HG03342 (cell line): ENCODE measurements around the gene DNMT3L.
"Not testable (repeated sequence)": the region's sequence is repeated elsewhere in the genome, so short reads cannot be mapped to it uniquely, and the experiment has no call there.

ENCODE experiments used
- ATAC-seq: cut with Tn5 transposase; IDR thresholded peaks from one replicate; pipeline ENCODE4 v1.9.1; 2021; ENCODE audit warnings: mild to moderate bottlenecking, moderate library complexity; ENCODE audit not compliant: unreplicated experiment

DNMT3L gene

DNA sequence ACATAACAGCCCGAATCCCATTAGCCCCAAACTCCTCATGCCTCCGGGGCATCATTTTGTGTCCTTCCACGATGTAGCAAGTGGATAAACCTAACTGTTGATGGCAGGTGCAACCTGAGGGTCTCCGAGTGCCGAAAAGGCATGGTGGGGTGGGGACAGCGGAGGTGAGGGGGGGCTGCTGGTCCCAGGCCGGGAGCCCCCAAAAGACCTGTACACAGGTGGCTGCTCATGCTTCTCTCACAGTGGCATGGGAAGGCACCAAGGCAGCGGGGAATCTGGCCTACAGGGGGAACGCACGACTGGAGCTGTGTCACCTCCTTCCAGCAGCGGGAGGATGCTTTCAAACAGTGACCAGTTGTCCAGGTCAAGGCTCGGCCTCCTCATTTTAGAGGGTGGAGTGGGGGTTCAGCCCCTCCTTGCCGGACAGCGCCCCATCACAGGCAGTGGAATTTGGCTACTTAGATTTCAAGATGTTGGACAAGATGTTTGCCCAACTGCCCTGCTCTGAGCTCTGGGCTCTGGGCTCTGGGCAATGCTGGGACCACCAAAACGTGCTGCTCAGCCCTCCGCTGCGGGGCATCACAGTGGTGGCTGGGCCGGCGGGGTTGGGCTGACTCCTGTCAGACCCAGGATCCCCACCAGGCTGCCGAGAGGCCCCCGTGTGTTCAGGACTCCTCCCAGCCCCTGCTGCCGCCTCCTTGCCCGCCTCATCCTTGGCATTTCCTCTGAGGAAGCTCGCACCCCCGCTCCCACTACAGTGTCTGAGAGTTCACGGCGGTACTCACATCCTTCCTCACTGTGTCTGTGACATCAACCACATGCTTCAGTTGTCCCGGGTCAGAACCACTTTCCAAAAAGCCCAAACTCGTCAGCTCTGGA, 7.6 kb downstream of the DNMT3L start:
- no peak for ATAC-seq

DNA sequence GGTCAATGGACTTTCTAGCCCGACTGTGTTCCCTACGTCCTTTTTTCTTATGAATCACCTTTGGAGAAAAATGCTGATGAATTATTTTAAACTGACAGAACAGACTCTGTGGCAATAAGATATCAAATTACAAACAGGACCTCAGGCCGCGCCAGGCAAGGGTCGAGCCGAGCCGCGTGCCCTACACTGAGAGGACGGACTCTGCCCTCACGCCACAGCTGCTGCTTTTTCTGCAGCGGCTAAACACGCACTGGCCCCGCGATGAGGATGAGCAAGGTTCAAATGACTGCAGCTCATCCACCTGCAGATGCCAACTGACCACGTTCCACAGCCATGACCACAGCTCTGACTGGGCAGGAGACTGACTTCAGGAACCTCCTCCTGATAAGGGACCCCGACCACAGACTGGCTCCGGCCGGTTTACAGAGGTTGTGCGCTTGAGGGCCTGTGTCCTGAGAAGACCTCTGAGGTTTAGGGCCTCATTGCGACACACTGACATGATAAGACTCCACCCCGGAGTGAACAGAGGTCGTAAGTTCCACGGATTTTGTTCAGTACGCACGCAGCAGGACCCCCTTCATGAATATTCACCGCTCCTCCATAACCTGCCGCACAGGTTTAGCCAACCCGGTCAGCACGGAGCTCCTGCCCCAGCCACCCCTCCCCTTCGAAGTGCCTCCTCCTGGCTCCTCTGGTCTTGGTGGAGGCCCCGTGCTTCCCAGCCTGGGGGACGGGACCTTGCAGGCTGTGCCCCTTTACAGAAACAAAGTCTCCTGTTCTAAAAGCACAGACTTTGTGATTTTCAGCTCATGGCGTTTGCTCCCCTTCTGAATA, 12.3 kb downstream of the DNMT3L start:
- not testable (repeated sequence) for ATAC-seq

DNA sequence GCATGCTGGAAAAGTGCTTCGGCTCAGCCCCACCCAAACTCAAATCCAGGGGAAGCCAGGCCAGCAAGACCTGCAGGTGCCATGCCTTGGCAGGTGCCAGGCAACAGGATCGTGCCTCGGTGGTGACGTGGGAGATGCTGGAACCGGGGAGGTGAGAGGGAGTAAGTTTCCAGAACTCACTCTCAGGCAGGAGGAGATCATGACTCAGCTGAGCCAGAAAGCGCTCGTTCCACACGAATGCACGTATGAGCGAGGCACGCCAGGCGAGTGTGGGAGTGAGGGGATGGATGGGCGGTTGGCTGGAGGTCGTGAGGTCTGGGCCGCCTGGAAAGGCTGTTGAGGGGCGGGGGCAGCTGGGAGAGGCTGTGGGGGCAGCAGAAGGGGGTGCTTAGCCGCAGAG, 13.8 kb downstream of the DNMT3L start:
- ATAC-seq, result not testable (repeated sequence)

- peak; percentile 56 for ATAC-seq
Observed at GRCh38 chr21:44243980-44244379, 17.7 kb downstream of the DNMT3L start.

DNA sequence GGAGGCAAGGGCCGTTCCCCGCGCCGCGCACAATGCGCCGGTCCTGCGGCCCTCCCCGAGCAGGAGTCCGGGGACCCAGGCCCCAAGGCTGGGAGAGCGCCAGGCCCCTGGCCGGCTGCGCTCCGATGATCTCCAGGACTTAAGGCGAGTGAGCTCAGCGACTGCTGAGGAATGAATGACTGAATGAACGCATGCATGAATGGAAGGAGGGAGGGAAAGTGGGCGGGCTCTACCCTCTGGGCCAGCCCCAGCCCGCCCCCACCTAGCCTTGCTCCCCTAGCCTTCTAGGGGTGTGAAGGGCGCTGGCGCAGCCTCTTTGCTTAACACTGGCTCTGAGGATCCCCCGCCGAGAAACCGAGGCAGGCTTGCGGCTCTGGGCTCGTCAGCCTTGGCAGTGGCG, 20.4 kb downstream of the DNMT3L start:
- peak; percentile 31 for ATAC-seq

DNA sequence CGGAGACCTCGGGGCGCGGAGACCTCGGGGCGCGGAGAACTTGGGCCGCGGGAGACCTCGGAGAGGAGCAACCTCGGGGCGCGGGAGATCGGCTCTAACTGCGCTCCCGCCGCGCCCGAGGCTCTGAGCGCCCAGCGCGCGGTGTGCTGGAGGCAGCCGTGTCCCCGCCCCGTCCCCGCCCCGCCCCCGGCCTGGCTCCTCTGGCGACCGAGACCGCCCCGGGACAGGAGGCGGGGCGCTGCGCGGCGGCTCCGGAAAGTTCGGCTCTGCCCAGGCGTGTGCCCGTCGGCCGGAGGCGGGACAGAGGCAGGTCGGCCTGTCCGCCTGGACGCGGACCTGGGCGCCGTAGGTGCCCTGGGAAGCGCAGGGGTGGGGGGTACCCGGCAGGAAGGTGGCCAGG, 20.9 kb downstream of the DNMT3L start, which contains the start of gene ICOSLG:
ICOSLG (minus strand) TSS at position 102 of the 400 bp plus-strand sequence. CDS start 126 bp downstream, outside the sequence.
- ATAC-seq, result peak; percentile 26

DNA sequence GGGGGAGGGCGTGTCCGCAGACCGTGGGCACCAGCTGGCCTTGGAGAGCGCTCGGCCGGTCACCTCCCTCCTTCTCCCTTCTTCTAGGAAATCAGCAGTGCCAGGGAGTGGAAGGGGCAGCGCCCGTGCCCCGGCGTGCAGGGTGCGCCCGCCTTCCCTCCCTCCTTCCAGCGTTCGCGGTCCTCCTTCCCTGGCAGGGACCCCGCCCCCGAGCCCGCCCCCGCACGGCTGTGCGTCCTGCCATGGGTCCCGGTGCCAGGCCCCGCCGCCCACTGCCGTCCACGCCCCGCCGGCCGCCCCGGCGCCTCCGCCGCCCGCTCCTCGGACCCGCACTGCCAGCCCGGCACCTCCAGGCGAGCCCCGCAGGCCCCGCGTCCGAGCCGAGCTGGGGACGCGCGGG, 21.3 kb downstream of the DNMT3L start:
- ATAC-seq, result not testable (repeated sequence)

DNA sequence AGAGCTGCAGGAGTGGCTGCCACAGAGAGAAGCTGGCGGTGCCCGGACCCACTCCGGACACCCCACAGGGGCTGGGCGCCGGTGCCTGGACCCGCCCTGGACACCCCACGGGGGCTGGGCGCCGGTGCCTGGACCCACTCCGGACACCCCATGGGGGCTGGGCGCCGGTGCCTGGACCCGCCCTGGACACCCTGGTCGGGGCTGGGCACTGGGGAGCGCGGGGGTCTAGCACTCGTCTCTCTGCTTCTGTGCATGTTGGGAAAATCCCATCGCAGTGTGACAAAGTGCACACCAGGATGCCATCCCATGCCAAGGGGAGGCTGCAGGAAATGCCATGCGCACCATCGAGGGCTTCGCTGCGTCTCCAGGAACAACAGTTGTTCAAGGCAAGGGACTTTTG, 32.1 kb downstream of the DNMT3L start:
- not testable (repeated sequence) for ATAC-seq

DNA sequence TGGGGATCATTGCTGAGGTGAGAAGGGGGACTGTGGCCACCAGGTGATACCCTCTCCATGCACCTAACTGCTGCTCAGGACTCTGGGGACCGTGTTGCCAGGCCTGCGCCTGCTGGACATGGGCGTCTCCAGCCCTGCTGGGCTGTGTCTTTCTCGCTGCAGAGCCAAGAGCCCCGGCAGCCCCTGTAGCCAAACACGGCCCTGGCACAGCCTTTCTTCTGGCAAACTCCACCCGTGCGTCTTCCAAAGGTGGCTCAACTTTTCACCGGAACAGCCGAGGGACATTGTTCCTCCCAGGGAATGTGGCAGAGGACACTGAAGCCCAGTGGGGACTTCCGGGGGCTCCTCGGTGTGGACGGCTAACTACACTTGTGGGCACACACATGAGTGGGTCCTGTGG, 33.6 kb downstream of the DNMT3L start:
- not testable (repeated sequence) for ATAC-seq

GRCh38 chr21:44227614-44228013, 34.1 kb downstream of the DNMT3L start:
- not testable (repeated sequence) for ATAC-seq

- not testable (repeated sequence) for ATAC-seq
Observed at GRCh38 chr21:44225605-44226004, 36.1 kb downstream of the DNMT3L start.

GRCh38 chr21:44223334-44223733, 38.4 kb downstream of the DNMT3L start:
- not testable (repeated sequence) for ATAC-seq

- ATAC-seq, result not testable (repeated sequence)
Observed at GRCh38 chr21:44220674-44221073, 41.0 kb downstream of the DNMT3L start.

DNA sequence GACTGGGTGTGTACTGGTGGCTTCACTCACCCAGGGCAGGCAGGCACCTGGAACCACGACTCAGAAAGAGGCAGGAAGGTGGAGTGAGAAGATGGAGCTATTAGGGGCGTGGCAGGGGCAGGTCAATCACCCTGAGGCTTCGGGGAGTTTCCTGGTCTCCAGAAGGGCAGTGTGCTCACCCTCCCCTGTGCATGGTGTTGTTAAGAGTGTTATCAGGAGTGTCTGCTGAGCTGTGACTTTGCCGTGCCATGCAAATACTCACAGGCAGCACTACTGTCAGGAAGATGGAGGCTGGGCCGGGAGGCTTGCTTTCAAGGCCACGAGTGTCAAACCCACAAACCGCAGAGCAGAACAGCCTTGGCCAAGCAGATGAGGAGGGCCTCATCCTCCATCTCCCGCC, 43.2 kb downstream of the DNMT3L start:
- not testable (repeated sequence) for ATAC-seq

DNA sequence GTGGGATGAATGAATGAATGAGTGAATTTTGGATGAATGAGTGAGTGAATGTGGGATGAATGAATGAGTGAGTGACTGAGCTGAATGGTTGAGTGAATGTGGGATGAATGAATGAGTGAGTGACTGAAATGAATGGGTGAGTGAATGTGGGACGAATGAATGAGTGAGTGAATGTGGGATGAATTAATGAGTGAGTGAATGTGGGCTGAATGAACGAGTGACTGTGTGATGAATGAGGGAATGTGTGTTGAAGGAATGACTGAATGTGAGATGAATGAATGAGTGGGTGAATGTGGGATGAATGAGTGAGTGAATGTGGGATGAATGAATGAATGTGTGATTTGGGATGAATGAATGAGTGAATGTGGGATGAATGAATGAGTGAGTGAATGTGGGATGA, 49.7 kb downstream of the DNMT3L start:
- ATAC-seq, result not testable (repeated sequence)

DNA sequence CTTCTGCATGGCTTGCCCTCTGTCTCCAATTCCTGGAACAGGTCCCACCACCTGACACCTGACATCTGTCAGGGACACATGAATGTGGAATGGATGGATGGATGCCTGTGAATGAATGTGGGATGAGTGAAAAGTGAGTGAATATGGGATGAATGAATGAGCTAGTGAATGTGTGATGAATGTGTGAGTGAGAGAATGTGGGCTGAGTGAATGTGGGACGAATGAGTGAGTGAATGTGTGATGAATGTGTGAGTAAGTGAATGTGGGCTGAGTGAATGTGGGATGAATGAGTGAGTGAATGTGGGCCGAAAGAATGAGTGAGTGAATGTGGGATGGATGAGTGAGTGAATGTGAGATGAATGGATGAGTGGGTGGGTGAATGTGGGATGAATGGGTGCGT, 50.1 kb downstream of the DNMT3L start:
- ATAC-seq, result not testable (repeated sequence)

GRCh38 chr21:44207860-44208646, 53.6 kb downstream of the DNMT3L start:
- ATAC-seq, result not testable (repeated sequence)

DNA sequence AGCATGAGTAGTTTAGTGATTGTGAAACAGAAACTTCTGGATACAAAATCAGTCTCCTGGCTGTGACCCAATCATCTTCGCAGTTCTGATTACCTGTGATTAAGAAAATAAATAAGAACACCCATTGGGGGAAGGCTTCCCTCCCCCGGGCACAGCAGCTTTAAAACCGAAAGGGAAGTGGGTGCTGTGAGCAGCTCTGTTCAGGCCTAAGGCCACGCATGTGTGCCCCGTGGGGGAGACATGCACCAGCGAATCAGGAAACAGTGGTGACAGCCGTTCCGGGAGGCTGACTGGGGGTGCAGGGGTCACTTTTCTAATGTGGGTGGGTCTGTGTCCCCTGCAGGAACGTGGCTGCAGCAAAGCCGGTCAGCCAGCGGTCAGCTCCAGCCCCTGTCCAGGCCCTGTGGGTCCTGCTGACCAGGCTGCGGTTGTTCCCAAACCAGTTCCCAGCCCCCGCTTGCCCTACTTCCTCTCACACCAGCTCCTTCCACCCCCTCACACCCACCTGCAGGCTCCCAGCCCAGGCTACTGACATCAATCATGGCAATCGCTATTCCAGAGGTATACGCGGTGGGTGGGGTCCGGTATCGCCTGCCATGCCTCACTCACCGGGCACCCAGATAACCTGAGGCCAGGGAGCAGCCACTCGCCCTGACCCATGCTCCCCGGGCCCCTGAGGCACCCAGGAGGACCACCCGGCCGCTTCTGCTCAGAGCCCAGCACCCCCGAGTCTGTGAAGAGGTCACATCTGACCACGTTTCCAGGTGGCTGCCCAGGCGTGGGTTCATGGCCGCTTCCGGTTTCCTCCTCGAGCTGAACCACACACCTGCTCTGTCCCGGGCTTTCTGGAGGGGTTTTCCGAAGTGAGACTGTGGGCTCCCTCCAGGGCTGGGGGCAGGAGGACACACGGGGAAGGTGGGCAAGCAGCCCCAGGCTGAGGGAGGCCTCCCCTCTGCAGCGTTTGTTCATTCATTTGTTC, 54.7 kb downstream of the DNMT3L start:
- peak; percentile 54 for ATAC-seq

- ATAC-seq, result not testable (repeated sequence)
Observed at GRCh38 chr21:44206187-44206586, 55.5 kb downstream of the DNMT3L start.
